ENCODE results near the gene ZNF292. TPM values are rescaled to one million over a fixed set of nuclear protein-coding genes. Genes with fewer than 3 reads are reported as not detected.

ZNF292 gene
- total and polyA plus RNA-seq, 2 donors (not counting 3 experiments of a cell fraction or from before 2014, with no cell fraction given), result 3.5 to 24.9 TPM

- CTCF ChIA-PET, result no interaction called here
- H3K79me2 ChIP-seq (ENCODE audit: control insufficient read depth, insufficient read depth, low read length), result no peaks in the 10 kb centered on the region
- H4K20me1 ChIP-seq (replicated peaks; ENCODE audit: control insufficient read depth, extremely low read depth, insufficient read depth, low read length), result no peaks in the 10 kb centered on the region
- peaks cover 5 to 11% of the 10 kb centered on the region in 2 experiments for H3K27me3 ChIP-seq (ENCODE audit: control insufficient read depth in 2 of 2, insufficient read depth in 2 of 2, low read length in 2 of 2)
- dilution Hi-C loops (cut with MboI; ENCODE audit: extremely low pct_ligation_motif_present, low sequenced_read_pairs), result no loop called here
- no peak overlapping the region for H3K9ac ChIP-seq (replicated peaks; ENCODE audit: extremely low read depth, insufficient read depth, low read length)
- no peaks in the 10 kb centered on the region for H3K4me1 ChIP-seq (ENCODE audit: control insufficient read depth, extremely low read depth, insufficient read depth, low read length)
- H2AFZ ChIP-seq (ENCODE audit: low read depth, low read length), result no peak overlapping the region
- no peaks in the 10 kb centered on the region for H3K9me1 ChIP-seq (replicated peaks; ENCODE audit: control insufficient read depth, extremely low read depth, insufficient read depth, low read length)
- H3K27ac ChIP-seq (ENCODE audit: insufficient read depth, low read depth, low read length), result no peak overlapping the region
- BruUV-seq (replicated peaks), result no TSS peak
- H3K36me3 ChIP-seq (ENCODE audit: control insufficient read depth in 2 of 2, extremely low read depth in 1 of 2, insufficient read depth in 2 of 2, low read length in 2 of 2), result no peaks in the 10 kb centered on the region
- H3K4me3 ChIP-seq (replicated peaks in 1 of 3; ENCODE audit: insufficient read depth in 1 of 3, low read depth in 1 of 3, low read length in 3 of 3), result no peak overlapping the region
- H3K9me3 ChIP-seq (replicated peaks; ENCODE audit: control insufficient read depth, insufficient read depth, low read length), result no peaks in the 10 kb centered on the region
- TF ChIP-seq MAX (IDR thresholded peaks at IDR 0.05; ENCODE audit: insufficient read depth, insufficient read length) (no peak), POLR2A (IDR thresholded peaks at IDR 0.05; ENCODE audit: low read depth, low read length) (no peak), CTCF (IDR thresholded peaks at IDR 0.05; ENCODE audit: extremely low read depth in 1 of 2, insufficient read depth in 1 of 2, low read depth in 1 of 2, low read length in 2 of 2) (no peak), POLR2AphosphoS5 (IDR thresholded peaks at IDR 0.05; ENCODE audit: insufficient read depth, low read depth, low read length) (no peak), EZH2 (IDR thresholded peaks at IDR 0.05; ENCODE audit: borderline replicate concordance, low read depth, low read length, severe bottlenecking) (no peak), MYC (IDR thresholded peaks at IDR 0.05; ENCODE audit: low read depth, low read length) (no peak), JUN (IDR thresholded peaks at IDR 0.05; ENCODE audit: borderline replicate concordance, insufficient read depth, insufficient read length, low read depth) (no peak), FOS (IDR thresholded peaks at IDR 0.05; ENCODE audit: borderline replicate concordance, insufficient read depth, low read length) (no peak), GATA2 (IDR thresholded peaks at IDR 0.05; ENCODE audit: insufficient read depth, insufficient read length, low read depth, low read length) (no peak)
- no peak for DNase-seq (ENCODE audit: low read depth, low spot score)
- POLR2A ChIA-PET, result no interaction called here
- FAIRE-seq, result no peak
- intact Hi-C loops (cut with micrococcal nuclease), result no loop called here
- no peak overlapping the region for H3K4me2 ChIP-seq (ENCODE audit: insufficient read depth, low read length)
Observed at GRCh38 chr6:87289571-87289970, 134.2 kb downstream of the ZNF292 start.
